GM12878 (cell line): Measurements from ENCODE around the gene KCNQ1. TPM values are rescaled to one million over a fixed set of nuclear protein-coding genes. Genes with fewer than 3 reads are reported as not detected.

Experiments used
- ATAC-seq: fragments of 200-7000 bp; cut with Tn5 transposase; 3 replicates; pipeline ENCODE4 v1.9.1; 2020; ENCODE audit warnings: mild to moderate bottlenecking, moderate library complexity
- BruUV-seq: library from RNA; stranded (reverse); fragments of 400-500 nt; replicated peaks from 2 replicates; lab custom pipeline; 2021; lab: Mats Ljungman, UMichigan
- CTCF ChIA-PET: fragments of 300-600 bp; sonication (Branson Sonifier 250); formaldehyde crosslinking; extraction: SDS; loops from one replicate; lab custom pipeline; 2021; ENCODE audit warnings: inconsistent platforms; lab: Yijun Ruan, JAX
- POLR2A ChIA-PET: fragments of 350-600 bp; formaldehyde crosslinking; extraction: SDS; loops from one replicate; lab custom pipeline; 2021; ENCODE audit warnings: inconsistent platforms; lab: Charles Lee
- RAD21 ChIA-PET: fragments of 300-600 bp; sonication (Branson Sonifier 250); formaldehyde crosslinking; loops from one replicate; lab custom pipeline; 2023; ENCODE audit warnings: antibody characterized with exemption; ENCODE audit not compliant: unreplicated experiment; lab: Charles Lee
- SMC1A ChIA-PET: fragments of 300-600 bp; sonication (Branson Sonifier 250); formaldehyde crosslinking; loops from one replicate; lab custom pipeline; 2023; ENCODE audit not compliant: unreplicated experiment, uncharacterized antibody; lab: Charles Lee
- DNase-seq: peaks from one replicate; pipeline ENCODE4 v3.0.0-alpha.2; 2011; ENCODE audit warnings: low read depth, low spot score
- FAIRE-seq: peaks from 3 replicates; lab custom pipeline; 2011; peaks lifted over from hg19 to GRCh38; lab: Jason Lieb, UNC
- H2AFZ ChIP-seq: 2 replicates; pipeline ENCODE4 v1.6.0; 2011; ENCODE audit warnings: low read depth, low read length, control low read depth; ENCODE audit not compliant: control insufficient read depth
- H3K27ac ChIP-seq: 2 replicates; pipeline ENCODE4 v1.5.1; 2011; ENCODE audit warnings: control low read depth; ENCODE audit not compliant: control insufficient read depth, insufficient read depth
- H3K27me3 ChIP-seq, 2 experiments: replicated peaks in 1 of 2; 2 replicates each; pipeline versions ENCODE4 v1.6.0 to v1.6.1; 2011; ENCODE audit warnings: low read length in 1 of 2; ENCODE audit not compliant: control insufficient read depth in 2 of 2, insufficient read depth in 2 of 2
- H3K36me3 ChIP-seq, 2 experiments: 2 replicates each; pipeline ENCODE4 v1.5.1; 2011; ENCODE audit warnings: low read length in 1 of 2; ENCODE audit not compliant: control insufficient read depth in 2 of 2, insufficient read depth in 2 of 2
- H3K4me1 ChIP-seq: 2 replicates; pipeline ENCODE4 v1.6.1; 2011; ENCODE audit warnings: mild to moderate bottlenecking, low read length, moderate library complexity, mixed read lengths; ENCODE audit not compliant: control insufficient read depth, insufficient read depth
- H3K4me2 ChIP-seq: 2 replicates; pipeline ENCODE4 v1.6.0; 2011; ENCODE audit warnings: control low read depth; ENCODE audit not compliant: control insufficient read depth, insufficient read depth
- H3K4me3 ChIP-seq: fragments of 200-600 bp; sonication (generic); 2 replicates; pipeline ENCODE4 v1.5.1; 2016
- H3K79me2 ChIP-seq: 2 replicates; pipeline ENCODE4 v1.6.0; 2011; ENCODE audit warnings: low read length; ENCODE audit not compliant: control insufficient read depth, insufficient read depth
- H3K9ac ChIP-seq: 2 replicates; pipeline ENCODE4 v1.8.0; 2011; ENCODE audit warnings: low read length, control low read depth, mixed read lengths; ENCODE audit not compliant: control insufficient read depth, insufficient read depth
- H3K9me3 ChIP-seq: replicated peaks from 3 replicates; pipeline ENCODE4 v1.5.1; 2011; ENCODE audit warnings: mild to moderate bottlenecking, low read length; ENCODE audit not compliant: control insufficient read depth, insufficient read depth
- H4K20me1 ChIP-seq: 2 replicates; pipeline ENCODE4 v1.6.0; 2011; ENCODE audit not compliant: control insufficient read depth, insufficient read depth
- BCL11A ChIP-seq: IDR thresholded peaks from 2 replicates; pipeline ENCODE4 v1.6.1; 2011; ENCODE audit warnings: low read depth, low read length
- FOXM1 ChIP-seq: IDR thresholded peaks from 2 replicates; pipeline ENCODE4 v1.6.1; 2012; ENCODE audit warnings: low read depth, mild to moderate bottlenecking, inconsistent platforms, low read length, moderate library complexity
- IKZF2 ChIP-seq, 2 experiments: fragments of 450-650 bp; IDR thresholded peaks; 2 replicates each; pipeline ENCODE4 v1.6.1; 2017; ENCODE audit warnings: mild to moderate bottlenecking in 2 of 2, moderate library complexity in 2 of 2
- JUND ChIP-seq: IDR thresholded peaks from 2 replicates; pipeline ENCODE4 v1.6.1; 2012; ENCODE audit warnings: low read depth, mild to moderate bottlenecking, low read length, improper control_type of control experiment, moderate library complexity
- KLF5 ChIP-seq: fragments of 450-650 bp; IDR thresholded peaks from 2 replicates; pipeline ENCODE4 v1.6.1; 2014; ENCODE audit warnings: mild to moderate bottlenecking; ENCODE audit not compliant: partially characterized antibody
- MEF2B ChIP-seq: fragments of 450-650 bp; IDR thresholded peaks from 2 replicates; pipeline ENCODE4 v1.6.1; 2018; ENCODE audit warnings: mild to moderate bottlenecking, moderate library complexity; ENCODE audit not compliant: partially characterized antibody, poor library complexity, severe bottlenecking
- MTA3 ChIP-seq: IDR thresholded peaks from 2 replicates; pipeline ENCODE4 v1.6.1; 2012; ENCODE audit warnings: low read length, inconsistent platforms, borderline replicate concordance
- NR2C2 ChIP-seq: IDR thresholded peaks from 2 replicates; pipeline ENCODE4 v1.6.1; 2011; ENCODE audit warnings: borderline replicate concordance, low read depth; ENCODE audit not compliant: control insufficient read depth, insufficient read length
- PAX5 ChIP-seq: IDR thresholded peaks from 2 replicates; pipeline ENCODE4 v1.6.1; 2011; ENCODE audit warnings: low read depth, low read length, borderline replicate concordance
- SPI1 ChIP-seq: IDR thresholded peaks from 2 replicates; pipeline ENCODE4 v1.6.1; 2011; ENCODE audit warnings: low read depth, mild to moderate bottlenecking, low read length, moderate library complexity, borderline replicate concordance; ENCODE audit not compliant: insufficient read depth
- TCF3 ChIP-seq: IDR thresholded peaks from 2 replicates; pipeline ENCODE4 v1.6.1; 2012; ENCODE audit warnings: low read depth, mild to moderate bottlenecking, low read length, borderline replicate concordance; ENCODE audit not compliant: insufficient read depth
- WGBS: methylation state at CpG from one replicate; pipeline ENCODE4 v1.1.6; 2016; ENCODE audit warnings: low lambda C conversion rate; ENCODE audit not compliant: insufficient replicate concordance, insufficient coverage; ENCODE audit errors: missing lambda C conversion rate; 5-methylcytosine and 5-hydroxymethylcytosine counted together
- in situ Hi-C: fragments of 300-500 bp; cut with MboI; formaldehyde crosslinking; loops from 9 replicates; pipeline ENCODE4 v1.14.3; 2018; ENCODE audit warnings: mixed read lengths
- intact Hi-C: fragments of 100-400 bp; cut with micrococcal nuclease; formaldehyde crosslinking; loops from one replicate; pipeline ENCODE4 v1.14.2; 2022; ENCODE audit not compliant: unreplicated experiment
- polyA plus RNA-seq, 11 experiments: library from polyadenylated mRNA; depleted of rRNA in 4 of 11; unstranded in 6 of 11; stranded (reverse) in 5 of 11; fragments of >200 nt; fragmentation: Nextera tagmentation in 4 of 11; fragmentation: Illumina TruSeq in 1 of 11; extraction: Ambion mirVana in 4 of 11; extraction: Trizol in 1 of 11; gene quantifications; 1 replicate in 1 of 11; 2 replicates in 10 of 11; pipeline versions ENCODE4 v1.2.1 to v1.2.3, GENCODE V29; 2011 to 2016; ENCODE audit warnings: inconsistent platforms in 2 of 11, missing spikeins in 2 of 11, low read depth in 1 of 11
- total RNA-seq, 4 experiments: library from RNA; depleted of rRNA in 3 of 4; stranded (reverse); fragments of >200 nt in 3 of 4; fragmentation: Illumina TruSeq in 1 of 4; extraction: Trizol in 1 of 4; gene quantifications; 2 replicates each; pipeline versions ENCODE4 v1.2.1 to v1.2.3, GENCODE V29; 2013 to 2021

The KCNQ1 gene
- total and polyA plus RNA-seq, 10 of the 15 experiments (the other 5 are each of a cell fraction or from before 2014, with no cell fraction given): 0.03 to 0.15 (median 0.12) TPM; not detected in 7

GRCh38 chr11:2803186-2804091 is 358.6 kb downstream of the KCNQ1 start:
- ChIA-PET SMC1A (no interaction called here), RAD21 (no interaction called here), CTCF (interaction anchor here (0.7 kb wide), 1 partner anchor 216 kb away, joined by 3 read pairs; no protein-coding TSS in a partner anchor), POLR2A (no interaction called here)
- DNase-seq (no peak), ATAC-seq (no peak), FAIRE-seq (no peak)
- Histone ChIP-seq H3K9ac (no peak overlapping the region), H3K4me2 (no peak overlapping the region), H3K79me2 (no peaks in the 10 kb centered on the region), H3K9me3 (no peaks in the 10 kb centered on the region), H3K27ac (no peak overlapping the region), H4K20me1 (no peaks in the 10 kb centered on the region), H3K4me3 (no peak overlapping the region), H3K36me3 (no peaks in the 10 kb centered on the region), H2AFZ (no peak overlapping the region), H3K4me1 (no peaks in the 10 kb centered on the region), H3K27me3 (no peaks in the 10 kb centered on the region)
- intact Hi-C loops (no loop called here), in situ Hi-C loops (no loop called here)
- WGBS: 31% methylated on average over 19 of the region's 20 CpGs
- TF ChIP-seq MTA3 (no peak), NR2C2 (no peak), KLF5 (no peak), SPI1 (no peak), TCF3 (no peak), IKZF2 (IDR thresholded peaks at IDR 0.05) (no peak), MEF2B (no peak), FOXM1 (no peak), BCL11A (no peak), JUND (no peak), PAX5 (no peak)
- no TSS peak for BruUV-seq
